ENCODE data around the gene LOXL1.
"Not testable (repeated sequence)": the region's sequence is repeated elsewhere in the genome, so short reads cannot be mapped to it uniquely, and the experiment has no call there.

Gene LOXL1

DNA sequence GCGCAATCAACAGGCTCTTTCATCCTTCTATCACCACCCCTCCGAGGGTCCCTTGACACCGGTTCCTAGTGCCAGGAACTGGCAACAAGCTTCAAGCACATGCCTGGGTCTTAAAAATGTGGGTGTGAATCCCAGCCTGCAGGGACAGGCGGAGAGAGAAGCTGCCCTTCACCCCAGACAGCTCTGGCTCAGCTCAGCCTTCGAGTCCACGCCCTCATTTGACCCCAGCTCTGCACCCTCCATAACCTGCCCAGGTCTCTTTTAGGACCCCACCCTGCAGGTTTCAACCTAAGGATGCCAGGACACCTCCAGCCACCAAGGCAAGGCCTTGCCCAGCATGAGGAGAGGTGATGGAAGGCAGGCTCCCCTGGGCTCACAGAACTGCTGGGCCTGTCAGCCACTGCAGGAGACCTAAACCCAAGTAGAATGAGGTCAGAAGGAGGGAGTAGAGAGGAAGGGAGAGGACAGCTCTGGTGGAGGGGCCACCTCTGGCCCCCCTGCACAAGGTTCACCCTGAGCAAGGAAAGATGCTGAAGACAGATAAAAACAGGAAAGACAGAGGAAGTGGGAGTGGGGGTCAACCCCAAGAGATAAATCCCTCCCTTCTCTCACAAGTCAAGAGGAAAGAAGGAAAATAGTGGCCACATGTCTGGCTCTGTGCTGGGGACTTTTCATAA is 2.6 kb upstream of the LOXL1 start:
- no peak for DNase-seq

DNA sequence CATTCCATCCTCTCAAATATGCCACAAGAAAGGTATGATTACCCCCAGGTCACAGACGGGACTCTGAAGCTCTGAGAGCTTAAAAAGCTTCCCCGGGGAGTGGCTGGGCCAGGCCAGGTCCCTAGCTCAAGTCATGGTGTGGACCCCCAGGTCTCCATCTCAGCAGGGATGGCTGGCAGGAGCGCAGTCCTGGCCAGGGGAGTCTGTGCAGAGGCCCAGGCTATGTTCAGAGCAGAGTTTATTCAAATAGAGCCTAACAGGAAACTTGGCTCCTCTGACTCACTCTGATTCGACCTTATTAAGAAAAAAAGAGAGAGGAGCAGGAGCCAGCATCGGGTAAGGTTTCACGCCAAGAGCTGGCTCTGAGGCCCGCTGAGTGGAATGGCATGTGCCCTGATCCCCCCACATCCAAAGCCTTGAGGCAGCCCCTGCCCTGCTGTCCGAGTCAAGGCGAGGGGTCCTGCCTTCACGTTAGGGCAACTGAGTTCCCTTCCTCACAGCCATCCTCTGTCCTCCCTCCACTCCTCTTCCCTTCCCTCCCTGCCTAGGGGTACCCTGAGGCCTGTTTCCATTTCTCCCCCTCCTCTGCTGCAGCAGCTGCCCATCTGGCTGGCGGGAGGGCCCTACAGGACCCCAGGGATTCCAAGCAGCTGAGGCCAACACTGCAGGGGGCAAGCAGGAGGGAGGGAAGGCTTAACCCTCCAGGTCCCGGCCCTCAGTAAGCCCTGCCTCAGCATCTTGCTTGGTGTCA is 1.9 kb upstream of the LOXL1 start:
- DNase-seq: no peak

DNA sequence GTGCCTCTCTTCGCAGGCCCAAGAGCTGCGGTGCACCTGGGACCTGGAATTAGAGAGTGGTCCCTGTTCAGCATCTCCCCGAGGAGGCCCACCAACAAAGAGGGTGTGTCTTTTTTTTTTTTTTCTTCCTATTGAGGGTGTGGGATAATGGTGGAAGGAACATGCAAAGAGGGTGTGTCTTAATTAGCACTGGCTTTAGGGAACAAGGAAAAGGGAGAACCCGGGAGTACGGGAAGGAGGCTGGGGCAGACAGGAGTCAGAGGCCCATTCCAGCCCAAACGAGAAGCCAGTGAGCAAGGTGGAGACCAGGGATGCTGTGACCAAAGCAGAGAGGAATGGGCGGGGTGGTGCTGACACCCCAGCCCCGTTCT is 429 bp upstream of the LOXL1 start:
- no peak for DNase-seq

DNA sequence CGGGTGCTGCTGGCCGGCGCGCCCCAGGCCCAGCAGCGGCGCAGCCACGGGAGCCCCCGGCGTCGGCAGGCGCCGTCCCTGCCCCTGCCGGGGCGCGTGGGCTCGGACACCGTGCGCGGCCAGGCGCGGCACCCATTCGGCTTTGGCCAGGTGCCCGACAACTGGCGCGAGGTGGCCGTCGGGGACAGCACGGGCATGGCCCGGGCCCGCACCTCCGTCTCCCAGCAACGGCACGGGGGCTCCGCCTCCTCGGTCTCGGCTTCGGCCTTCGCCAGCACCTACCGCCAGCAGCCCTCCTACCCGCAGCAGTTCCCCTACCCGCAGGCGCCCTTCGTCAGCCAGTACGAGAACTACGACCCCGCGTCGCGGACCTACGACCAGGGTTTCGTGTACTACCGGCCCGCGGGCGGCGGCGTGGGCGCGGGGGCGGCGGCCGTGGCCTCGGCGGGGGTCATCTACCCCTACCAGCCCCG is 777 bp downstream of the LOXL1 start:
- peak; percentile 10 for DNase-seq

DNA sequence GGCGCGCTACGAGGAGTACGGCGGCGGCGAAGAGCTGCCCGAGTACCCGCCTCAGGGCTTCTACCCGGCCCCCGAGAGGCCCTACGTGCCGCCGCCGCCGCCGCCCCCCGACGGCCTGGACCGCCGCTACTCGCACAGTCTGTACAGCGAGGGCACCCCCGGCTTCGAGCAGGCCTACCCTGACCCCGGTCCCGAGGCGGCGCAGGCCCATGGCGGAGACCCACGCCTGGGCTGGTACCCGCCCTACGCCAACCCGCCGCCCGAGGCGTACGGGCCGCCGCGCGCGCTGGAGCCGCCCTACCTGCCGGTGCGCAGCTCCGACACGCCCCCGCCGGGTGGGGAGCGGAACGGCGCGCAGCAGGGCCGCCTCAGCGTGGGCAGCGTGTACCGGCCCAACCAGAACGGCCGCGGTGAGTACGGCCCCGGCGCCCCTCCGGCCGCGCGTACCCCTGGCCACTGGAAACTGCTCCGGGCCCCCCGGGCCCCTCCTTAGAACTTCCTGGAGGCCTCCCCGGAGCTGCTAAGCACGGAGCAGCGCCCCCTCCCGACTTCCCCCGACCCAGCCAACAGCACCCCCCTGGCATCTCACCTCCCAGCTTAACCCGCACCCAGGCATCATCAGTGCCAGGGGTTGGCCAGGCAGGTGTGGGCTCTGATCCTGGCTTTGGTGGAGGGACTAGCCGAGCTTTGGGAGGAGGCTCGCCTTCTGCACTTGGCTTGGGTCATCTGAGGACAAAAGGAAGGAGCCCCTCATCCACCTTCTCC is 1.4 kb downstream of the LOXL1 start:
- peak; percentile 48 for DNase-seq

DNA sequence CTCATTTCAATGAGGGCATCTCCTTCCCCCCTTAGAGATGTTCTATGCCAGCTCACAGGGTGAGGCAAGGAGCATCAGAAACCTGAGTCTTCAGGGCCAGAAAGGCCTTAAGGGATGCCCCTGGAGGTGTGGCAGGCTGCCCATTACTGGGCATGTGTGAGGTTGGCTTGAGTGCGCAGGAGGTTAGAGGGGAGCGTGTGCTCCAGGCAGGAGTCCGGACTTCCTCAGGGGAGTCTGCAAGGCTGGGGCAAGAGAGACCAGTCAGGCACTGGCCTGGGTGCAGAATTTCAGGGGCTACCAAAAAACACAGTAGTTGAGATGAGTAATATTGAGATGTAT is 1.9 kb downstream of the LOXL1 start:
- no peak for DNase-seq

DNA sequence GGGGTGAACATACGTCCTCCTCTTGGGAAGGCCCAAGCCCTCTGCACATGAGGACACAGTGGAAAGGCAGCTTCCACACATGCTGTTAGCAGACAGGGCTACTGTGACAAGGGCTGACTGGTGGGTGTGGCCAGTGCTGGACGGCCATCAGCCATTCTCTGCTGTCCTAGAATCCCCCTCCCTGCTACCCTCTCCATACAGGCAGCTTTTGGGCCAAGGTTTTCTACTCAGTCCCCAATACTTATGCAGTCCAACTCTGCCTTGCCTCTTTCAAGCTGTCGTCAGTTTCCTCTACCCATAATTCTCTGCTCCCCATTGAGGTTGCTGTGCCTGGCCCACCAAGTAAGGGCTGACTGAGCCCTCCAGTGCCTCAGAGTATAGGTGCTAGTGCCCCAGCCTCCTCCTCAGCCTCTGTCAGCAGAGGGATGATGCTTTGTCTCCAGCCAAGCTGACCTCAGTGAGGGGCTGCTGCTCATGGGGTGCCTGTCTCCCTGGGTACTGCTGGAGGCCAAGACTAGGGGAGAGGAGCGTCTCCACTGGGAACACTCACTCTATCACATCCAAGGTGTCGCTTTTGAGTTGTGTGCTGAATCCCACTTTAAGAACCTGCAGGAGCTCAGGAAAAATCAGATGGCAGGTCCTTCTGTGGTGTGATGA is 2.8 kb downstream of the LOXL1 start:
- DNase-seq: no peak

DNA sequence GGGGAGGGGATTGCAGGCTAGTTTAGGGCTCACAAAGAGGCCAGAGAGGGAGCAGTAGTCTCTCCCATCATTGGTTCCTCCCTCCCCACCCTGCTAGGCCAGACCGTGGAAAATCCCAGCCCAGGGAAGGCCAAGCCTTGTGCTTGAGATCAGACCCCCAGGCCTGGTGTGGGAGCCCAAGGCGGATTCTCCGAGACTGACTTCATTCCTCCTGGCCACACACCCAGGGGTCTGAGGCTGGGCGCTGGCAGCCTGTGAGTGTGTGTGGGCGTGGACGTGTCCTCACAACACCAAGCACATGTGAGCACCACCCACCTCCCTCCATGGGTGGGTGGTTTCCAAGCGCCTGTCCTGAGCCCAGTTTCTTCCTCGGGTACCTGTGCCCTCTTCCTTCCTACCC is 4.1 kb downstream of the LOXL1 start:
- DNase-seq: no peak

DNA sequence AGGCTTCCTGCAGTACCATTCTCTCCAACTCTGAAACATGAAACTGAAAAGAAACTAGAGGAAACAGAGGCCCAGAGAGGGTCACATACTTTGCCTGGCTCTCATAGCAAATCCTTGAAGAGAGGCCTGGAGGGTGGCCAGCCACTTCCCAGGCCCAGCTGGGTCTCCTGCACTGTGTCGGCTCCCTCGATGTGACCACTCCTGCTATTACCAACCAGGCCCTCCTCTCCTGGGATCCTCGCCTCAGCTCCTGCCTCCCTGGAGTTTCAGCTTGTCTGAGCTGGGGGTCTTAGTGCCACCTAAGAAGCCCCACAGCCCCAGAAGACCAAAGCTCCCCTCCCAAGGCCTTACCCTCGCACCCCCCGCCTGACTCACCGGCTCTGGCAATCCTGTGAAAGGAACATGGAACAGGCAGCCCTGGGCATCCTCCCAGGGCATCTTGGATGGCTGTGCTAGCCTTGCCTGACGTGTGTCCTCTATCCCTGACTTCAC is 4.6 kb downstream of the LOXL1 start:
- DNase-seq: no peak

DNA sequence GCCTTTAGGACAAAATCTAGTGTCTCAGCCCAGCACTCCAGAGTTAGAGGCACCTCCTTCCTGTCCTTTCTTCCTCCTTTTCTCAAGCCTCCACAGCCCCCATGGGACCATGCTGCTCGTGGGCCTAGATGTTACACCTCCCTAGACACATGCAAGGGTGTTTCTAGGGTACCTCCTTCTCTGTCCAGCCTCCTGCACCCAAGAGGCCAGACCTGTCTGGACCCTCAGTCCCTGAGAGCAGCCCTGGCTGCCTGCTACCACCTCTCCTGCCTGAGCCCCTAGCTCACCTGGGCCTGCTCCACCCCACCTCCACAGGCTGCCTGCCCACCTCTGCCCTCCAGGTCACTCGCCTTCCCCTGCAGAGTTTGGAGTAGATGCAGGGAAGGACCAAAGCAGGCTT is 5.2 kb downstream of the LOXL1 start:
- no peak for DNase-seq

DNA sequence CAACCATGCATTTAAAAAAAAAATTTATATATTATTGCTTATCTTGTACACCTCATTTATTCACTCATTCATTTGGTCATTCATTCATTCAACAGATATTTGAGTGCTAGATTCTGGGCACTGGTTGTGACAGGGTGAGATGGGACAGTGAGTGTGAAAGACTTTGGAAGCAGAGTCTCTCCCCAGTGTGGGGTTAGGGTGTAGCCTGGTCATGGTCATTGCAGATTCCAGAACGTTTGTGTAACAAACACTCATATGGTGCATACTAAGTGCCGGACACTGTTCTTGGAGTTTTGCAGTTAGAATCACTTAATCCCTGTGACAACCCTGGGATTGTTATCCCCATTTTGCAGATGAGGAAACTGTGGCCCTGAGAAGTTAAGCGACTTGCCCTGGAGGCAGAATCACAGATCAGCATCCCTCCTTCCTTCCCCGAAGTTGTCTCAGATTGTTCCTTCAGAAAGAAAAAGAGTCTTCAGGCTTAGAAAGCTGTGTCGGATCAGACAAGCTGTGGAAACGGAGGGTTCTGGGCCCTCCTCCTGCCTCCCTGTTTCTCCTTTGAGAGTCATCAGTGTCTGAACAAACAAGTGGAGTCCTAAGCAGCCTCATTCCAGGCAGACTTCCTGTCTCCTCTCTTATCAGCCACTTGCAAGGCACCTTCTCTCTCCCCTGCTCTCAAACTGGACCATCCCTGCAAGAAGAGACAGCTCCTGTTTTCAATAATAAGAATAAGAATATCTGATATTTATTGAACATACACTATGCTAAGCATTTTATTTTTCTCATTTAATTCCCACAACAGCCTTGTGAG is 6.3 kb downstream of the LOXL1 start:
- no peak for DNase-seq

DNA sequence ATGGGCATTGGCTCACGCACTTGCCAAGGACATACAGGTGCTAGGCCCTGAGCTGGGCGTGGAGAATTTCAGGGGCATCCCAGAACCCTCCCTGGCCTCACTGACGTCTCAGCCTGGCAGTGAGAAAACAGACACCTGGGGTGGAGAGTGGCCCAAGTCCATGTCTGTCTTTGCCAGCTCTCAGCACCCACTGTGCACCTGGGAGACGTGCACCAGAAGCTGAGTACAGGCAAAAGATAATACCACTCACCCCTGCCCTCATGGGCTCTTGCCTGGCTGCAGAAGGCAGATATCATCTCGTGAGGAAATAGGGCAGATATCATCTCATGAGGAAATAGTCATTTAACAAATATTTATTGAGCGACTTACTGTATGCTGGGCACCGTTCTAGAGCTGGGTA is 8.0 kb downstream of the LOXL1 start:
- DNase-seq: no peak

DNA sequence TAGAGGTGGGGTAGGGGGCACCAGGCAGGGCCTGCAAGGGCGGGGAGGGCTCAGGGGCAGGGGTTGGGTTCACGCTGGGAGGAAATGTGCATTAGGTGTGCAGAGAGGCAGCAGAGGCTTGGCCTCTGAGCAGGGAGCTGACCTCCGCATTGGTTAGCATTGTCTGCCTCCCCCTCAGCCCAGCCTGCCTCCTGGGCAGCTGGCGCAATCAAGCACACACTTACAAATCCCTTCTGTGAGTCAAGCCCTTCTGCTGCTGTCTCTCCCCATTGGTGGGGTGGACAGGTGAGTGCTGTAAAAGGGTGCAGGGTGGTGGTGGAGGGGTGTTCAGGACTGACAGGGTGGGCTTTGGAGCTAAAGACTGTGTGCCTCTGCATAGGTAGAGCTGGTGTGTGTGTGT is 9.3 kb downstream of the LOXL1 start:
- DNase-seq: no peak

DNA sequence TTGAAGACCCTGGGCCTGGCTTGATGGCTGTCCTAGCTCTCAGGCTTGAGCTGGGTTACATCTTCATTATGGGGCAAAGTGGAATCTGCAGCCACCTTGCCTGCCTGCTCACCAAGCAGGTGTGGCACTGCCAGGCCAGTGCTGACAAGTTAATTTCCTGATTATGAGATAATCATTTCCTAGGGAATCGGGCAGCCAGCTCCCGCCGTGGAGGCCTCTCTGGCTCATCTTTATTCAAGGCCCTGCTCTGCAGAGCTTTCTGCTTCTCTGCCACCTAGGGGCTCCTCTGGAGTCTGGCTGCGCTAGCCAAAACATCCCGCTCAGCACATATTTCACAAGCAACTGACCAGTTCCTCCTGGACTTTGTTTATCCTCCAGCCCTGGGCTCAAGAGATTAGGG is 9.9 kb downstream of the LOXL1 start:
- DNase-seq: no peak

DNA sequence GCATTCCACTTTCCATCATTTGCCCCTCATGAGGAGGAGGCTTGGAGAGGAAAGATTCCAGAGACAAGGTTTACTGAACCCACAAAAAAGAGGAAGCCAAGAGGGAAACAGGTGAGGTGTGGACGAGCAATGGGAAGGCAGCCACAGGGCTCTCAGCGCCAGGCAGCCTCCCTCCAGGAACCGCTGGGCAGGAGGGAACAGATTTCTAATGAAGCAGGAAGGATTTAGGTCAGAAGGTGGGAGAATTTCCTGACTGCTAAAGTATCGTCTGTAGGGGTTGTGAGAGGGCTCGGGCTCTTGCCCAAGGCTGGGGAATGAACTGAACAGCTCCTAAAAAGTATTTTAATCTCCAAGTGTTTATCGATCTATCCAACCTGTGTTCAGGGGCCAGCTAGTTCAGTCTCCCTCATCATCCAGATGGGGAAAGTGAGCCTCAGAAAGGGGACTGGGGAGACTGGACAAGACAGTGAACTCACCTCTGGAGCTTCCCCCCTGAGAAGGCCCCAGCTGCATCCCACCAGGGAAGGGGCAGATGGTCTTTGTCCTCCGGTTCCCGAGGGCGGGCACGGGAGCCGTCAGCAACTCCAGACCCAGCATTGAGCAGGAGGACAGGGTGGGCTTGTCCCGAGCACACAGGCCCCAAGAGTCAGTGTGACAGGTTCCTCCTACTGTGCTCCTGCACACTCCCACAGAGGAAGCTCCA is 10.5 kb downstream of the LOXL1 start:
- DNase-seq: no peak

DNA sequence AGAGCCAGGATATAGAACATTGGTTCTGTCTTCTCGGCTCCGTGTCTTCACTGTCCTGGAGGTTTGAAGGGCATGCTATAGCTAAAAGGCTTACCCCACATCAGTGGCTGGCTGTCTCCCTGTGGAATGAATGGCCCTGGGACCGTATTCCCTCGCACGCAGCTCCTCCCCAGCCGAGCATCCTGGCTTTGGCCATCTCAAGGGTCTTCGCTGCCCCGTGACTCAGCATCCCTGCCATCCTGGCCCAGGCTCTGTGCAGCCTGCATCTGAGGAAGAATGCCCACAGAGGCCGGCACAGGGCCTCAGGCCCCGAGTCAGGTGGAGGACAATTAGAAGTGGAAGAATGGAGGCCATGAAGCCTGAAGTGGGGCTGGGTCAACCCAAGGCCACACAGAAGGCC is 11.0 kb downstream of the LOXL1 start:
- DNase-seq: no peak

DNA sequence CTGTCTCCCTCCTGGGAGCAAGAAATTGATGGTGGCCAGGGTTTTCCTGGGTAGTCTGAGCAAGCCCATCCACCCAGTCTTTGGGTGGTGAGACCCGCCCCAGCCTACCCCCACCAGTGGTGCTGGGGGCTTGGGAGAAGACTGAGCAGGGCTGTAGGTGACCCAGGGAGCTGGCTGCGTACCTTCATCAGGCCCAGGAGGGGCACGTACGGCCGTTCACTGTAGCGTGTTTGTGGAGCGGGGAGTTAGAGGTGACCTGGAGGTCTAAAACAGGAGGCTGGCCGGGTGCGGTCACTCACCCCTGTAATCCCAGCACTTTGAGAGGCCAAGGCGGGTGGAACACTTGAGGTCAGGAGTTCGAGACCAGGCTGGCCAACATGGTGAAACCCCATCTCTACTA is 11.5 kb downstream of the LOXL1 start:
- DNase-seq: no peak

DNA sequence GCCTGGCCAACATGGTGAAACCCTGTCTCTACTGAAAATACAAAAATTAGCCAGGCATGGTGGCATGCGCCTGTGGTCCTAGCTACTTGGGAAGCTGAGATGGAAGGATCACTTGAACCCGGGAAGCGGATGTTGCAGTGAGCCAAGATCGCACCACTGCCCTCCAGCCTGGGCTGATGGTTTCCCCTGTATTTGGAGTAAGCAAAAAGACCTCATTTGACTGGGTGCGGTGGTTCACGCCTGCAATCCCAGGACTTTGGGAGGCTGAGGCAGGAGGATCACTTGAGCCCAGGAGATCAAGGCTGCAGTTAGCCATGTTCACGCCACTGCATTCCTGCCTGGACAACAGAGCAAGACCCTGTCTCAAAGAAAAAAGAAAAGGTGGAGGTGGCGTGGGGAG is 12.3 kb downstream of the LOXL1 start:
- not testable (repeated sequence) for DNase-seq

DNA sequence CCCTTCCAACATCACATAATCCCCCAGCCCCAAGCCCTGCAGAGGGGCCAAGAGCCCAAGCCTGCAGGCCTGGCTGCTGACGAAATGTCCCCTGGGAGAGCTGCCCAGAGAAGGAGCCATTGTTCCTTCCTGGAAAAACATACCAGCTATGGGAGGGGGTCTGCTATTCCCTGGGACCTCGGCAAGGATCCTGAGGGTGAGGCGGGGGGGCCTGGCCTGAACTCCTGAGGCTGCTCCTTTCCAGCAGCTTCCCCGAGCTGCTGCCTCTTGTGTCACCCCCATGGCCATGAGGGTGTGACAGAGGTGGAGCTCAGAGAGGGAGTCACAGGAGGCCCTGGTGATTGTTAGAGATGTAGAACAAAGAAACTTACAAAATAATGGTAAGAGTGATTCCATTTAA is 12.9 kb downstream of the LOXL1 start:
- no peak for DNase-seq

DNA sequence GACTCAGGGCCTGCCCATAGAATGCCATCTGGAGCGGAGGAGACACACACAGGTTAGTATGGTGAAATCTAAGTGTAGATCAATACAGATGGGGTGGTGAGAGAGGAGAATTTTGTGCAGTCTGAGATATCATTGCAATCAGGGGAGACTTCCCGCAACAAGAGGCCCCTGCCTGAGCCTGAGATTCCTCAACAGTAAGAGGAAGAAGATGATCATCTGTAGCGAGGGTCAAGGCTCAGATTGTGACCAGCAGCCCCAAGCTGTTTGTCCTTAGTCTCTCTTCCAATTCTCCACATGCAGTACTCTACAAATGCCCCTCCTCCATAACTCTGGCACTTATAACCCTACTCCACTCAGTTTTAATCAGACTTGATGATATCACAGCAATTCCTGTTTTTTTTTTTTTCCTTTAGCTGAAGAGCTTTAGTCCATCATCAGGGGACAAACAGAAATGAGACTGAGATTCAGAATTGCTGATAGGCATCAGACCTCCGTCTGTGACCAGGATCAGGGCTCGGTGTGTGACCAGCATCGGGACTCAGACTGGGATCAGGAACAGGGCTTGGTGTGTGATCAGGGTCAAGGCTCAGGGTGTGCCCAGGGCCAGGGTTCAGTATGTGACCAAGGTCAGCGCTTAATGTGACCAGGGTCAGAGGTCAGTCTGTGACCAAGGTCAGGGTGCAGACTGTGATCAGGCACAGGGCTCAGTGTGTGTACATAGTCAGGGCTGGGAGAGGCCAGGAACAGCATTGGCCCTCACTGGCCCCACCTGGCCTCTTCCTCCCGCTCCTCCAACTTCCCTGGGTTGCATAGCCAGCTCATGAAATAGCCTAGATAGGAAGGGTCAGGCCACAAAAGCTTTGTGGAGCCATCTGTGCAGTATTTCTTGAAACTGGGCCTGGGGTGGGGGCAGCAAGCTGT is 14.1 kb downstream of the LOXL1 start:
- no peak for DNase-seq

DNA sequence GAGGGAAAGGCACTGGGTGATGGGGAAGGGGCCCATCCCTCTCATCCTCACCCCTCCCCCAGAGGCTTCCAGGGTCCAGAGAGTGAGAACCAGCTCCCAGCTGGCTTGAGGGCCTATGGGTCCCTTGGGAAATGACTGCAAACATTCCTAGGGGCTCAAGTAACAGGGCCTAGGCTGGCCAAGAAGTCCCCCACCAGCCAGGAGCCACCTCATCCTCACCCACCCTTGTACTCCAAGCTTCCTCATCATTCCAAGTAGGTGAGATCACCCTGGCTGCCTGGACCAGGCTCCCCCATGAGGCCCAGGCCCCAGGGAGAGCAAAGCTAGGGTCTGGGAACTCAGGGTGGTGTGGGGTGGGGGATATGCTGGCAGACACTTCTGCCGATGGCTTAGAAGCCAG is 14.8 kb downstream of the LOXL1 start:
- DNase-seq: no peak

Data from DMS79 treated with DMSO at 0.1 percent for 48 hours (cell line).